Mesendoderm (in vitro differentiated cells): ENCODE results near the gene LEMD1.
"Not testable (repeated sequence)": the region's sequence is repeated elsewhere in the genome, so short reads cannot be mapped to it uniquely, and the experiment has no call there.

Experiments used
- DNase-seq: peaks from one replicate; pipeline ENCODE4 v3.0.0; 2013
- H2AK5ac ChIP-seq: 2 replicates; pipeline ENCODE4 v1.6.1; 2013; ENCODE audit warnings: low read length, inconsistent platforms
- H2BK120ac ChIP-seq: 2 replicates; pipeline ENCODE4 v1.6.1; 2013; ENCODE audit warnings: low read depth, mild to moderate bottlenecking, low read length, moderate library complexity, mixed read lengths
- H2BK15ac ChIP-seq: replicated peaks from 2 replicates; pipeline ENCODE4 v1.6.1; 2013; ENCODE audit warnings: low read depth, mild to moderate bottlenecking, moderate library complexity
- H2BK5ac ChIP-seq: 2 replicates; pipeline ENCODE4 v1.6.1; 2013; ENCODE audit warnings: low read length, inconsistent platforms
- H3K18ac ChIP-seq: 2 replicates; pipeline ENCODE4 v1.6.1; 2013; ENCODE audit warnings: mild to moderate bottlenecking, low read length, mixed read lengths
- H3K23ac ChIP-seq: one replicate; pipeline ENCODE4 v1.6.1; 2013; ENCODE audit warnings: low read length
- H3K27ac ChIP-seq: 2 replicates; pipeline ENCODE4 v1.5.1; 2013; ENCODE audit warnings: low read depth, mild to moderate bottlenecking, inconsistent platforms, low read length, moderate library complexity
- H3K27me3 ChIP-seq: 2 replicates; pipeline ENCODE4 v1.6.1; 2013; ENCODE audit warnings: low read length, control low read depth, mild to moderate bottlenecking, inconsistent platforms; ENCODE audit not compliant: insufficient read depth, poor library complexity
- H3K36me3 ChIP-seq: 2 replicates; pipeline ENCODE4 v1.6.1; 2013; ENCODE audit warnings: low read length, inconsistent platforms; ENCODE audit not compliant: control insufficient read depth, insufficient read depth
- H3K4ac ChIP-seq: one replicate; pipeline ENCODE4 v1.6.1; 2013; ENCODE audit warnings: low read depth, mild to moderate bottlenecking, low read length, moderate library complexity
- H3K4me1 ChIP-seq: 2 replicates; pipeline ENCODE4 v1.6.1; 2013; ENCODE audit warnings: low read depth, low read length, inconsistent platforms; ENCODE audit not compliant: control insufficient read depth
- H3K4me2 ChIP-seq: 2 replicates; pipeline ENCODE4 v1.6.1; 2013; ENCODE audit warnings: low read length
- H3K4me3 ChIP-seq: 2 replicates; pipeline ENCODE4 v1.5.1; 2013; ENCODE audit warnings: mild to moderate bottlenecking, low read length
- H3K56ac ChIP-seq: one replicate; pipeline ENCODE4 v1.6.1; 2013; ENCODE audit warnings: low read length
- H3K79me1 ChIP-seq: 2 replicates; pipeline ENCODE4 v1.6.1; 2013; ENCODE audit warnings: low read length, inconsistent platforms
- H3K79me2 ChIP-seq: 2 replicates; pipeline ENCODE4 v1.6.1; 2013; ENCODE audit warnings: mild to moderate bottlenecking, low read length; ENCODE audit not compliant: control insufficient read depth, insufficient read depth
- H3K9ac ChIP-seq: 2 replicates; pipeline ENCODE4 v1.6.1; 2013; ENCODE audit warnings: low read length, inconsistent platforms
- H4K5ac ChIP-seq: one replicate; pipeline ENCODE4 v1.6.1; 2013; ENCODE audit warnings: low read length
- H4K8ac ChIP-seq: one replicate; pipeline ENCODE4 v1.6.1; 2013; ENCODE audit warnings: low read depth, mild to moderate bottlenecking, control low read depth, low read length, moderate library complexity
- WGBS: extraction: QIAGEN DNeasy Blood & Tissue Kit; methylation state at CpG from one replicate; pipeline ENCODE4 v1.1.7; 2013; ENCODE audit warnings: low lambda C conversion rate, missing lambda C conversion rate; ENCODE audit not compliant: insufficient coverage; ENCODE audit errors: extremely low coverage; 5-methylcytosine and 5-hydroxymethylcytosine counted together

Gene LEMD1

GRCh38 chr1:205407970-205408369 is 13.9 kb downstream of the LEMD1 start:
- no peaks in the 10 kb centered on the region for H3K79me1 ChIP-seq
- no peaks in the 10 kb centered on the region for H3K36me3 ChIP-seq
- no peak overlapping the region for H3K4ac ChIP-seq
- no peak overlapping the region for H4K8ac ChIP-seq
- no peaks in the 10 kb centered on the region for H3K4me1 ChIP-seq
- no peak overlapping the region for H3K27ac ChIP-seq
- H3K23ac ChIP-seq, result no peak overlapping the region
- H2AK5ac ChIP-seq, result no peak overlapping the region
- WGBS, result no CpG with 5 or more reads among the region's 5 CpGs
- no peak for DNase-seq
- H3K56ac ChIP-seq, result no peak overlapping the region
- H3K4me2 ChIP-seq, result no peak overlapping the region
- no peak overlapping the region for H3K18ac ChIP-seq
- no peaks in the 10 kb centered on the region for H3K27me3 ChIP-seq
- H3K4me3 ChIP-seq, result no peak overlapping the region
- no peak overlapping the region for H4K5ac ChIP-seq
- H2BK5ac ChIP-seq, result no peak overlapping the region
- no peak overlapping the region for H2BK120ac ChIP-seq
- no peaks in the 10 kb centered on the region for H3K79me2 ChIP-seq
- H3K9ac ChIP-seq, result no peak overlapping the region
- H2BK15ac ChIP-seq, result no peak overlapping the region

- not testable (repeated sequence) for H3K4me2 ChIP-seq, H2BK120ac ChIP-seq, H3K27ac ChIP-seq, H2BK5ac ChIP-seq, H3K23ac ChIP-seq, H3K4me1 ChIP-seq, H3K79me1 ChIP-seq, H4K8ac ChIP-seq, H3K9ac ChIP-seq, H3K36me3 ChIP-seq, DNase-seq, H3K56ac ChIP-seq, H2AK5ac ChIP-seq, H3K4me3 ChIP-seq, H2BK15ac ChIP-seq, H3K18ac ChIP-seq, H4K5ac ChIP-seq, H3K4ac ChIP-seq, H3K27me3 ChIP-seq, H3K79me2 ChIP-seq
- WGBS, result no CpG with 5 or more reads among the region's 12 CpGs
Measured at GRCh38 chr1:205406252-205406651, 15.6 kb downstream of the LEMD1 start.

GRCh38 chr1:205404484-205404883 is 17.4 kb downstream of the LEMD1 start:
- not testable (repeated sequence) for H3K79me1 ChIP-seq, H4K8ac ChIP-seq, H3K27me3 ChIP-seq, H3K36me3 ChIP-seq, H3K4me2 ChIP-seq, H3K18ac ChIP-seq, H3K4ac ChIP-seq, H3K9ac ChIP-seq, H2AK5ac ChIP-seq, H2BK5ac ChIP-seq, DNase-seq, H3K4me1 ChIP-seq, H4K5ac ChIP-seq, H3K23ac ChIP-seq, H2BK15ac ChIP-seq, H3K4me3 ChIP-seq, H3K79me2 ChIP-seq, H3K56ac ChIP-seq, H2BK120ac ChIP-seq, H3K27ac ChIP-seq
- WGBS, result no CpG with 5 or more reads among the region's 3 CpGs

DNA sequence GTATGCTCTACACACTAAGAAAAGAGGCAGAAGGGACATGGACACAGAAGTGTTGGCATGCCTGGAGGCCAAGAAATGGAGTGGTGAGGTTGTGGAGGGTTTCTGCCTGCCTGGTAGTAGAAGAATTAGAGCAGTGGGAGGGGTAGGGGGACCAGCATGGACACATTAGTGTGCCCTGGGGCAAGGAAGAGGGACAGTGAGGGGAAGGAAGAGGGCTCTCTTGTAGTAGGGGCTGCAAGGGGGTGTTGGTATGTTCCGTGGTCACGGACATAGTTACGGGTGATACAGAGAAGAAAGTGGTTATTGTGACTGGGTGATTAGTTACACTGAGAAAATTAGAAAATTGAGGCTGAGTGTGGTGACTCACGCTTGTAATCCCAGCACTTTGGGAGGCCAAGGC is 23.3 kb downstream of the LEMD1 start:
- no peak for DNase-seq
- Histone ChIP-seq H3K27me3 (no peaks in the 10 kb centered on the region), H3K4me1 (no peaks in the 10 kb centered on the region), H3K79me1 (no peaks in the 10 kb centered on the region), H3K9ac (no peak overlapping the region), H3K36me3 (no peaks in the 10 kb centered on the region), H2BK5ac (no peak overlapping the region), H4K5ac (no peak overlapping the region), H3K79me2 (no peaks in the 10 kb centered on the region), H3K4ac (no peak overlapping the region), H3K18ac (no peak overlapping the region), H3K56ac (no peak overlapping the region), H3K4me3 (no peak overlapping the region), H2AK5ac (no peak overlapping the region), H3K27ac (no peak overlapping the region), H2BK120ac (no peak overlapping the region), H3K23ac (no peak overlapping the region), H4K8ac (no peak overlapping the region), H2BK15ac (no peak overlapping the region), H3K4me2 (no peak overlapping the region)
- no CpG with 5 or more reads among the region's 4 CpGs for WGBS

GRCh38 chr1:205396967-205397616 is 24.8 kb downstream of the LEMD1 start:
- Histone ChIP-seq H4K8ac (no peak overlapping the region), H3K36me3 (no peaks in the 10 kb centered on the region), H3K4ac (no peak overlapping the region), H3K9ac (no peak overlapping the region), H3K79me2 (no peaks in the 10 kb centered on the region), H2BK5ac (no peak overlapping the region), H3K56ac (no peak overlapping the region), H2BK15ac (no peak overlapping the region), H3K27ac (no peak overlapping the region), H3K4me2 (no peak overlapping the region), H3K4me1 (no peaks in the 10 kb centered on the region), H2BK120ac (no peak overlapping the region), H3K79me1 (no peaks in the 10 kb centered on the region), H3K4me3 (no peak overlapping the region), H3K27me3 (no peaks in the 10 kb centered on the region), H2AK5ac (no peak overlapping the region), H3K23ac (no peak overlapping the region), H3K18ac (no peak overlapping the region), H4K5ac (no peak overlapping the region)
- DNase-seq, result peak; percentile 81
- WGBS, result no CpG with 5 or more reads among the region's 6 CpGs

GRCh38 chr1:205395616-205396015 is 26.2 kb downstream of the LEMD1 start:
- H3K36me3 ChIP-seq, result no peaks in the 10 kb centered on the region
- no CpG with 5 or more reads among the region's 3 CpGs for WGBS
- H3K4me3 ChIP-seq, result no peak overlapping the region
- H3K79me1 ChIP-seq, result no peaks in the 10 kb centered on the region
- no peak overlapping the region for H2BK15ac ChIP-seq
- H3K9ac ChIP-seq, result no peak overlapping the region
- DNase-seq, result no peak
- H3K23ac ChIP-seq, result no peak overlapping the region
- H3K4me1 ChIP-seq, result no peaks in the 10 kb centered on the region
- no peak overlapping the region for H2BK120ac ChIP-seq
- H3K79me2 ChIP-seq, result no peaks in the 10 kb centered on the region
- H3K4ac ChIP-seq, result no peak overlapping the region
- no peak overlapping the region for H2BK5ac ChIP-seq
- no peak overlapping the region for H4K8ac ChIP-seq
- H3K56ac ChIP-seq, result no peak overlapping the region
- H3K18ac ChIP-seq, result no peak overlapping the region
- H3K27me3 ChIP-seq, result no peaks in the 10 kb centered on the region
- H2AK5ac ChIP-seq, result no peak overlapping the region
- H3K27ac ChIP-seq, result no peak overlapping the region
- H3K4me2 ChIP-seq, result no peak overlapping the region
- no peak overlapping the region for H4K5ac ChIP-seq
